ENCODE data around the gene FBXL14.

DNA sequence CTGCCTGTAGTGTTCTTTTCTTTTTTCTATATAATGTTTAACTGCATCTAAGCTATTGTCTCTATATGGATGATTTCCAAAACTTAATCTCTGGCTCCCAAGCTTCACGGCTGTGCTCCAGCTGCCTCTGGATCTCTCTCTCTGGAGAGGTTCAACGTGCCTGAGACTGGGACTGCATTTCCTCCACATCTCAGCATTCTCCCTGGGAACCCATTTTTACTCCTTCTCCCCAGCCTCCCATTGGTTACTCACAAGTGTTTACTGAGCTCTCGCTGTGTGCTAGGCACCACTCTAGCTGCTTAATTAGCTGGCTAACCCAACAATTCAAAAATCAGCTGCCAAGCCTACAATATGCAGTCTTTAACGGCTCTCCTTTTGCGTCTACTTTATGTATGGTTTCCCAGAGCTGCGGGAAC, 34.7 kb downstream of the FBXL14 start:
- TF ChIP-seq TRIM24 (IDR thresholded peaks at IDR 0.05) (no peak), ZNF780A (CRISPR knock-in tag; IDR thresholded peaks at IDR 0.05) (no peak)
- TF ChIP-seq, protein P1, sequence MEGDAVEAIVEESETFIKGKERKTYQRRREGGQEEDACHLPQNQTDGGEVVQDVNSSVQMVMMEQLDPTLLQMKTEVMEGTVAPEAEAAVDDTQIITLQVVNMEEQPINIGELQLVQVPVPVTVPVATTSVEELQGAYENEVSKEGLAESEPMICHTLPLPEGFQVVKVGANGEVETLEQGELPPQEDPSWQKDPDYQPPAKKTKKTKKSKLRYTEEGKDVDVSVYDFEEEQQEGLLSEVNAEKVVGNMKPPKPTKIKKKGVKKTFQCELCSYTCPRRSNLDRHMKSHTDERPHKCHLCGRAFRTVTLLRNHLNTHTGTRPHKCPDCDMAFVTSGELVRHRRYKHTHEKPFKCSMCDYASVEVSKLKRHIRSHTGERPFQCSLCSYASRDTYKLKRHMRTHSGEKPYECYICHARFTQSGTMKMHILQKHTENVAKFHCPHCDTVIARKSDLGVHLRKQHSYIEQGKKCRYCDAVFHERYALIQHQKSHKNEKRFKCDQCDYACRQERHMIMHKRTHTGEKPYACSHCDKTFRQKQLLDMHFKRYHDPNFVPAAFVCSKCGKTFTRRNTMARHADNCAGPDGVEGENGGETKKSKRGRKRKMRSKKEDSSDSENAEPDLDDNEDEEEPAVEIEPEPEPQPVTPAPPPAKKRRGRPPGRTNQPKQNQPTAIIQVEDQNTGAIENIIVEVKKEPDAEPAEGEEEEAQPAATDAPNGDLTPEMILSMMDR (IDR thresholded peaks at IDR 0.05 in 2 of 3, conservative IDR thresholded peaks at IDR 0.05 in 1 of 3; ENCODE audit: insufficient read depth in 2 of 3, low read depth in 1 of 3, low read length in 3 of 3) = no peak
